Adrenal gland (tissue), 5 donors: Measurements from ENCODE around the gene UFC1.

ENCODE experiments used
- POLR2A ChIP-seq, 2 donors: fragments of 450-650 bp; IDR thresholded peaks; one replicate each; pipeline ENCODE4 v1.6.1; 2017; ENCODE audit warnings: antibody characterized with exemption in 2 of 2, mild to moderate bottlenecking in 2 of 2, moderate library complexity in 1 of 2
- TF ChIP-seq, protein P1 (sequence below), 6 experiments: fragments of 450-650 bp in 4 of 6; fragments of 200-600 bp in 2 of 6; sonication (generic) in 1 of 6; IDR thresholded peaks; 1 replicate in 5 of 6; 2 replicates in 1 of 6; pipeline versions ENCODE4 v1.5.1 to v1.8.0; 2016 to 2021; ENCODE audit warnings: antibody characterized with exemption in 6 of 6, mild to moderate bottlenecking in 2 of 6, moderate library complexity in 1 of 6
- donor health status: DM: no; HTN: no; CAD: no.

- TF ChIP-seq POLR2A (IDR thresholded peaks at IDR 0.05): no peak
- TF ChIP-seq, protein P1, sequence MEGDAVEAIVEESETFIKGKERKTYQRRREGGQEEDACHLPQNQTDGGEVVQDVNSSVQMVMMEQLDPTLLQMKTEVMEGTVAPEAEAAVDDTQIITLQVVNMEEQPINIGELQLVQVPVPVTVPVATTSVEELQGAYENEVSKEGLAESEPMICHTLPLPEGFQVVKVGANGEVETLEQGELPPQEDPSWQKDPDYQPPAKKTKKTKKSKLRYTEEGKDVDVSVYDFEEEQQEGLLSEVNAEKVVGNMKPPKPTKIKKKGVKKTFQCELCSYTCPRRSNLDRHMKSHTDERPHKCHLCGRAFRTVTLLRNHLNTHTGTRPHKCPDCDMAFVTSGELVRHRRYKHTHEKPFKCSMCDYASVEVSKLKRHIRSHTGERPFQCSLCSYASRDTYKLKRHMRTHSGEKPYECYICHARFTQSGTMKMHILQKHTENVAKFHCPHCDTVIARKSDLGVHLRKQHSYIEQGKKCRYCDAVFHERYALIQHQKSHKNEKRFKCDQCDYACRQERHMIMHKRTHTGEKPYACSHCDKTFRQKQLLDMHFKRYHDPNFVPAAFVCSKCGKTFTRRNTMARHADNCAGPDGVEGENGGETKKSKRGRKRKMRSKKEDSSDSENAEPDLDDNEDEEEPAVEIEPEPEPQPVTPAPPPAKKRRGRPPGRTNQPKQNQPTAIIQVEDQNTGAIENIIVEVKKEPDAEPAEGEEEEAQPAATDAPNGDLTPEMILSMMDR (IDR thresholded peaks at IDR 0.05): no peak
Measured at GRCh38 chr1:161114556-161114955, 39.2 kb upstream of the UFC1 start.
